SU-DHL-6 (cell line): ENCODE measurements around the gene FCRL2.

Source experiments
- H2AFZ ChIP-seq: fragments of 200-600 bp; sonication (generic); 2 replicates; pipeline ENCODE4 v1.6.1; 2014; ENCODE audit warnings: low read depth, mild to moderate bottlenecking, moderate library complexity, mixed read lengths, antibody characterized with exemption, low read length; ENCODE audit not compliant: severe bottlenecking
- H3F3A ChIP-seq: fragments of 200-600 bp; shearing (Covaris generic); 2 replicates; pipeline ENCODE4 v1.6.0; 2016; ENCODE audit warnings: antibody characterized with exemption, mild to moderate bottlenecking; ENCODE audit not compliant: insufficient read depth
- H3K27ac ChIP-seq: fragments of 200-600 bp; sonication (generic); 2 replicates; pipeline ENCODE4 v1.5.1; 2016; ENCODE audit warnings: low read depth, mild to moderate bottlenecking, low read length, moderate library complexity, mixed read lengths
- H3K27me3 ChIP-seq: fragments of 200-600 bp; sonication (generic), shearing (Covaris generic); 2 replicates; pipeline ENCODE4 v1.6.0; 2014; ENCODE audit warnings: mild to moderate bottlenecking, low read length
- H3K36me3 ChIP-seq: fragments of 200-600 bp; sonication (generic); 2 replicates; pipeline ENCODE4 v1.6.1; 2014; ENCODE audit warnings: mild to moderate bottlenecking, low read length, mixed read lengths
- H3K4me2 ChIP-seq: fragments of 300-600, 200-600 bp; shearing (Covaris generic), sonication (generic); 2 replicates; pipeline ENCODE4 v1.6.0; 2014; ENCODE audit warnings: low read length, low read depth, mild to moderate bottlenecking; ENCODE audit not compliant: poor library complexity, severe bottlenecking
- H3K4me3 ChIP-seq: fragments of 200-600 bp; sonication (generic); 2 replicates; pipeline ENCODE4 v1.5.1; 2014; ENCODE audit warnings: antibody characterized with exemption, low read length, mild to moderate bottlenecking, mixed read lengths; ENCODE audit not compliant: insufficient read depth, poor library complexity, severe bottlenecking
- H3K79me2 ChIP-seq: fragments of 200-600 bp; sonication (generic); 2 replicates; pipeline ENCODE4 v1.6.1; 2014; ENCODE audit warnings: mild to moderate bottlenecking, low read length, moderate library complexity; ENCODE audit not compliant: insufficient read depth
- H3K9ac ChIP-seq: fragments of 200-600 bp; sonication (generic); 2 replicates; pipeline ENCODE4 v1.7.0; 2014; ENCODE audit warnings: mild to moderate bottlenecking, low read length
- H3K9me2 ChIP-seq: fragments of 200-600 bp; sonication (generic); replicated peaks from 2 replicates; pipeline ENCODE4 v1.6.1; 2014; ENCODE audit warnings: low read length; ENCODE audit not compliant: insufficient read depth
- H3K9me3 ChIP-seq: fragments of 200-600 bp; sonication (generic); 2 replicates; pipeline ENCODE4 v1.6.1; 2014; ENCODE audit warnings: low read length, mixed read lengths; ENCODE audit not compliant: insufficient read depth
- H4K20me1 ChIP-seq: fragments of 200-600 bp; sonication (generic); 2 replicates; pipeline ENCODE4 v1.6.1; 2014; ENCODE audit warnings: low read depth, mild to moderate bottlenecking, antibody characterized with exemption, low read length, moderate library complexity, mixed read lengths
- EZH2phosphoT487 ChIP-seq: fragments of 200-600 bp; sonication (generic), shearing (Covaris generic); conservative IDR thresholded peaks from 2 replicates; pipeline ENCODE4 v1.6.1; 2018; ENCODE audit warnings: mild to moderate bottlenecking, antibody characterized with exemption, low read length, moderate library complexity, mixed read lengths
- TF ChIP-seq, protein P1 (sequence below): fragments of 200-600 bp; sonication (generic); IDR thresholded peaks from one replicate; pipeline ENCODE4 v1.5.1; 2017; ENCODE audit warnings: antibody characterized with exemption, mild to moderate bottlenecking, low read length, moderate library complexity; ENCODE audit not compliant: insufficient read depth, poor library complexity, severe bottlenecking

Gene FCRL2

GRCh38 chr1:157803851-157804250 is 26.9 kb upstream of the FCRL2 start:
- Histone ChIP-seq H3K9me2 (no peaks in the 10 kb centered on the region), H3K79me2 (peaks cover 26% of the 10 kb centered on the region; the same call in 1 of the 2 replicates), H2AFZ (no peak overlapping the region), H3K36me3 (peaks cover 3% of the 10 kb centered on the region; the same call in 1 of the 2 replicates), H3K27me3 (no peaks in the 10 kb centered on the region), H3K27ac (peak overlapping the region; percentile 96), H3K4me3 (no peak overlapping the region), H3K9me3 (no peaks in the 10 kb centered on the region), H3K9ac (no peak overlapping the region), H3F3A (peaks cover 40% of the 10 kb centered on the region), H4K20me1 (no peaks in the 10 kb centered on the region), H3K4me2 (no peak overlapping the region)
- TF ChIP-seq, protein P1, sequence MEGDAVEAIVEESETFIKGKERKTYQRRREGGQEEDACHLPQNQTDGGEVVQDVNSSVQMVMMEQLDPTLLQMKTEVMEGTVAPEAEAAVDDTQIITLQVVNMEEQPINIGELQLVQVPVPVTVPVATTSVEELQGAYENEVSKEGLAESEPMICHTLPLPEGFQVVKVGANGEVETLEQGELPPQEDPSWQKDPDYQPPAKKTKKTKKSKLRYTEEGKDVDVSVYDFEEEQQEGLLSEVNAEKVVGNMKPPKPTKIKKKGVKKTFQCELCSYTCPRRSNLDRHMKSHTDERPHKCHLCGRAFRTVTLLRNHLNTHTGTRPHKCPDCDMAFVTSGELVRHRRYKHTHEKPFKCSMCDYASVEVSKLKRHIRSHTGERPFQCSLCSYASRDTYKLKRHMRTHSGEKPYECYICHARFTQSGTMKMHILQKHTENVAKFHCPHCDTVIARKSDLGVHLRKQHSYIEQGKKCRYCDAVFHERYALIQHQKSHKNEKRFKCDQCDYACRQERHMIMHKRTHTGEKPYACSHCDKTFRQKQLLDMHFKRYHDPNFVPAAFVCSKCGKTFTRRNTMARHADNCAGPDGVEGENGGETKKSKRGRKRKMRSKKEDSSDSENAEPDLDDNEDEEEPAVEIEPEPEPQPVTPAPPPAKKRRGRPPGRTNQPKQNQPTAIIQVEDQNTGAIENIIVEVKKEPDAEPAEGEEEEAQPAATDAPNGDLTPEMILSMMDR, result no peak
- no peak for TF ChIP-seq EZH2phosphoT487

GRCh38 chr1:157799996-157800395 is 23.1 kb upstream of the FCRL2 start:
- H3K79me2 ChIP-seq, result peaks cover 2% of the 10 kb centered on the region; the same call in 1 of the 2 replicates
- peak overlapping the region; percentile 30; the same call in 1 of the 2 replicates for H3K27ac ChIP-seq
- H3K36me3 ChIP-seq, result peaks cover 29% of the 10 kb centered on the region

GRCh38 chr1:157798211-157798610 is 21.3 kb upstream of the FCRL2 start:
- peak overlapping the region; percentile 38 for H3K27ac ChIP-seq
- H3K9ac ChIP-seq, result peak overlapping the region; percentile 31; the same call in 1 of the 2 replicates
- no peaks in the 10 kb centered on the region for H3K27me3 ChIP-seq
- H3K9me2 ChIP-seq, result no peaks in the 10 kb centered on the region
- peaks cover 15% of the 10 kb centered on the region for H3F3A ChIP-seq
- peak overlapping the region; percentile 3 for H3K4me3 ChIP-seq
- H4K20me1 ChIP-seq, result no peaks in the 10 kb centered on the region
- H3K36me3 ChIP-seq, result peaks cover 47% of the 10 kb centered on the region
- H3K4me2 ChIP-seq, result peak overlapping the region; percentile 45
- no peak overlapping the region for H2AFZ ChIP-seq
- H3K9me3 ChIP-seq, result peaks cover 10% of the 10 kb centered on the region; the same call in 1 of the 2 replicates
- TF ChIP-seq, protein P1, result no peak
- no peak for TF ChIP-seq EZH2phosphoT487
- no peaks in the 10 kb centered on the region for H3K79me2 ChIP-seq

More at GRCh38 chr1:157799996-157800395, 23.1 kb upstream of the FCRL2 start:
- no peak overlapping the region for H3K4me3 ChIP-seq
- H3K4me2 ChIP-seq, result no peak overlapping the region
- no peak overlapping the region for H2AFZ ChIP-seq
- H3K27me3 ChIP-seq, result no peaks in the 10 kb centered on the region
- no peak overlapping the region for H3K9ac ChIP-seq
- TF ChIP-seq, protein P1, result no peak
- no peak for TF ChIP-seq EZH2phosphoT487
- no peaks in the 10 kb centered on the region for H3K9me3 ChIP-seq
- no peaks in the 10 kb centered on the region for H3K9me2 ChIP-seq
- peaks cover 15% of the 10 kb centered on the region for H3F3A ChIP-seq
- H4K20me1 ChIP-seq, result no peaks in the 10 kb centered on the region
